Astrocyte of the cerebellum (primary cell): ENCODE measurements around the gene PHKG1.
"Not testable (repeated sequence)": the region's sequence is repeated elsewhere in the genome, so short reads cannot be mapped to it uniquely, and the experiment has no call there.

ENCODE experiments used
- DNase-seq: peaks from one replicate; pipeline ENCODE4 v3.0.0-alpha.2; 2011; ENCODE audit warnings: low read depth
- H3K4me3 ChIP-seq: 2 replicates; pipeline ENCODE4 v1.5.1; 2011; ENCODE audit warnings: mild to moderate bottlenecking, low read depth, low read length, moderate library complexity
- CTCF ChIP-seq: IDR thresholded peaks from 2 replicates; pipeline ENCODE4 v1.5.1; 2012; ENCODE audit warnings: low read length, low read depth, moderate library complexity, mild to moderate bottlenecking; ENCODE audit errors: missing control alignments
- in situ Hi-C: cut with HindIII; loops from 2 replicates; pipeline ENCODE4 v1.10.0; 2017; ENCODE audit warnings: low sequenced_read_pairs

PHKG1 gene

DNA sequence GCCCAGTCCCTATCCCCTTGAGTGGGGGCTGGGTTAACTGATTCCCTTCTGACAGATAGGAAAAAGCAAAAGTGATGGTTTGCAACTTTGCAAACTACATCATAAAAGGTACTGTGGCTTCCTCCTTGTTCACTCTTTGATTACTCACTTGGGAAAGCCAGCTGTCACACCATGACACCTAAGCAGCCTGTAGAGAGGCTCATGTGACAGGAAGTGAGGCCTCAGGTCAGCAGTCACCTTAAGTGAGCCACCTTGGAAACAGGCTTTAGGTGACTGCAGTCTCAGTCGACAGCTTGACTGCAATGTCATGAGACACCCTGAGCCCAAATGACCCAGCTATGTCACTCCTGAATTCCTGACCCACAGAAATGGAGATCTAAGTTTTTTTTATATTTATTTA, 17.9 kb upstream of the PHKG1 start:
- in situ Hi-C loops, result no loop called here
- no peak for TF ChIP-seq CTCF
- no peak overlapping the region for H3K4me3 ChIP-seq
- no peak for DNase-seq

DNA sequence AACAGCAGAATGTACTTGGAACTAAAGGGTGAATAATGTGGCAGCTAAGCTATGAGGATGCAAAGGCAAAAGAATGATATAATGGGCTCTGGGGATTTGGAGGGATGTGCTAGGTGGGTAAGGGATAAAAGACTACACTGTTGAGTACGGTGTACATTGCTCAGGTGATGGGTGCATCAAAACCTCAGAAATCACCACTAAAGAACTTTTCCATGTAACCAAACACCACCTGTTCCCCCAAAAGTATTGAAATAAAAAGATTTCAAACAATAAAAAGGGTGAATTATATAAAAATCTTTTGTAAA, 15.2 kb upstream of the PHKG1 start:
- in situ Hi-C loops, result no loop called here
- no peak for TF ChIP-seq CTCF
- no peak for DNase-seq
- no peak overlapping the region for H3K4me3 ChIP-seq

GRCh38 chr7:56106108-56107073, 13.6 kb upstream of the PHKG1 start, which contains the start of gene CHCHD2:
TSS of gene CHCHD2 (minus strand) at chr7:56106476. CDS start at chr7:56106413, 63 bp downstream.
- peak; percentile 97 for DNase-seq
- no peak for TF ChIP-seq CTCF
- peak within 1 kb of the TSS; percentile 96 for H3K4me3 ChIP-seq
- in situ Hi-C loops, result no loop called here

GRCh38 chr7:56105508-56105907, 12.8 kb upstream of the PHKG1 start:
- DNase-seq, result peak; percentile 36

DNA sequence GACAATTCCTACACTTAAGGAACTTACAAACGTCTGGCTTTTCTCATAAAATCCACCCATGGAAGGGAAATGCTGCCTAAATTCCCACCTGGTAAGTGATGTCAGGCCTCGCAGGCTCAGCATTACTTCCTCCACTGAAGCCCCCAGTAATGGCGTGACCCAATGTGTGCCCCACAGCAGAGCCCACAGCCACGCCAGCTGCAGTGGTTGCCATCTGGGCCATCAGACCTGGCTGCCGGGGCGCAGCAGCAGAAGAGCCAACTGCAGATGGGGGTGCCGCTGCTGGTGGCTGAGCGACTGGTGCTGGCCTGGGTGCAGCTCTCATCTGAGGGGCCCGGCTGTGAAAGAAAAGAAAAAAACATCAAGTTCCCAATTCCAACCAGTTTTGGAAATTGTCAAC, 11.4 kb upstream of the PHKG1 start:
- in situ Hi-C loops, H3K4me3 ChIP-seq, DNase-seq: not testable (repeated sequence)

More at GRCh38 chr7:56105508-56105907, 12.8 kb upstream of the PHKG1 start:
- in situ Hi-C loops, result no loop called here
- TF ChIP-seq CTCF, result no peak
- H3K4me3 ChIP-seq, result peak overlapping the region; percentile 96

- in situ Hi-C loops, result no loop called here
- no peak for TF ChIP-seq CTCF
Observed at GRCh38 chr7:56099653-56100052, 6.9 kb upstream of the PHKG1 start.

DNA sequence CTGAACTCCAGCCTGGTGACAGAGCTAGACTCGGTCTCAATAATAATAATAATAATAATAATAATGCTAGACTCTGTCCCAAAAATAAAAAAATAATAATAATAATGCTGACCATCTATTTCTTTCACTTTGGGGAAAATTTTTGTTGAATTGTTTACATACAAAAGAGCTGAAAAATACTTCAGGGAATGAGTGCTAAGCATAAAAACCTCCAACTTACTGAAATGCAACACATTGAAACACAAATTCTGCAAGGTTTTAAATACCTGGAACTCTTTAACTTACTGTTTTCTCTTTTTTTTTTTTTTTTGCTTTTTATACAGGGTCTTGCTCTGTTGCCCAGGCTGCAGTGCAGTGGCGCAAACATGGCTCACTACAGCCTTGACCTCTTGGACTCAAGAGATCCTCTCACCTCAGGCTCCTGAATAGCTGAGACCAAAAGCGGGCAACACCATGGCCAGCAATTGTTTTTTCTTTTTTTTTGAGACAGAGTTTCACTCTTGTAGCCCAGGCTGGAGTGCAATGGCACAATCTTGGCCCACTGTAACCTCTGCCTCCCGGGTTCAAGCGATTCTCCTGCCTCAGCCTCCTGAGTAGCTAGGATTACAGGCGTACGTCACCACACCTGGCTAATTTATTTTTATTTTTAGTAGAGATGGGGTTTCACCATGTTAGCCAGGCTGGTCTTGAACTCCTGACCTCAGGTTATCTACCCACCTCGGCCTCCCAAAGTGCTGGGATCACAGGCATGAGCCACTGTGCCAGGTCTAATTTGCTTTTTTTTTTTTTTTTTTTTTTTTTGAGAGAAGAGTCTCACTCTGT, 5.6 kb upstream of the PHKG1 start:
- in situ Hi-C loops, DNase-seq, H3K4me3 ChIP-seq: not testable (repeated sequence)

More at GRCh38 chr7:56099653-56100052, 6.9 kb upstream of the PHKG1 start:
- no peak overlapping the region for H3K4me3 ChIP-seq
- DNase-seq, result no peak
